Stimulated activated CD4-positive, alpha-beta T cell treated with anti-CD3 and anti-CD28 coated beads, Interleukin-2, amount 100 ng/mL, for 48 hours (primary cell): Measurements from ENCODE around the gene TMEM232.
"Not testable (repeated sequence)": the region's sequence is repeated elsewhere in the genome, so short reads cannot be mapped to it uniquely, and the experiment has no call there.

Experiments
- DNase-seq, 2 donors: peaks; one replicate each; pipeline ENCODE4 v3.0.0-alpha.2; 2020

TMEM232 gene

GRCh38 chr5:110705349-110705748 is 21.1 kb downstream of the TMEM232 start:
- no peak for DNase-seq

GRCh38 chr5:110703481-110703880 is 23.0 kb downstream of the TMEM232 start:
- no peak for DNase-seq

GRCh38 chr5:110702704-110703103 is 23.8 kb downstream of the TMEM232 start:
- DNase-seq = no peak

GRCh38 chr5:110702300-110702699 is 24.2 kb downstream of the TMEM232 start:
- DNase-seq = no peak

GRCh38 chr5:110692669-110693068 is 33.8 kb downstream of the TMEM232 start:
- DNase-seq = not testable (repeated sequence)

- DNase-seq = not testable (repeated sequence)
Measured at GRCh38 chr5:110690587-110690986, 35.9 kb downstream of the TMEM232 start.

- no peak for DNase-seq
Measured at GRCh38 chr5:110687485-110687884, 39.0 kb downstream of the TMEM232 start.

- DNase-seq = no peak
Measured at GRCh38 chr5:110686270-110686669, 40.2 kb downstream of the TMEM232 start.

- no peak for DNase-seq
Measured at GRCh38 chr5:110681953-110682352, 44.5 kb downstream of the TMEM232 start.

- no peak for DNase-seq
Measured at GRCh38 chr5:110681109-110681508, 45.4 kb downstream of the TMEM232 start.

GRCh38 chr5:110676554-110676953 is 49.9 kb downstream of the TMEM232 start:
- DNase-seq = not testable (repeated sequence)

- DNase-seq = no peak
Measured at GRCh38 chr5:110665184-110665726, 61.2 kb downstream of the TMEM232 start.

GRCh38 chr5:110663525-110663924 is 62.9 kb downstream of the TMEM232 start:
- no peak for DNase-seq

GRCh38 chr5:110658006-110658405 is 68.5 kb downstream of the TMEM232 start:
- DNase-seq = no peak

GRCh38 chr5:110653231-110653970 is 73.1 kb downstream of the TMEM232 start:
- no peak for DNase-seq

- DNase-seq = no peak
Measured at GRCh38 chr5:110651507-110651906, 75.0 kb downstream of the TMEM232 start.

- DNase-seq = no peak
Measured at GRCh38 chr5:110644357-110644756, 82.1 kb downstream of the TMEM232 start.

- DNase-seq = no peak
Measured at GRCh38 chr5:110638970-110639902, 87.2 kb downstream of the TMEM232 start.

- DNase-seq = no peak
Measured at GRCh38 chr5:110634475-110634874, 92.0 kb downstream of the TMEM232 start.

- no peak for DNase-seq
Measured at GRCh38 chr5:110631236-110631635, 95.2 kb downstream of the TMEM232 start.

- no peak for DNase-seq
Measured at GRCh38 chr5:110630350-110630749, 96.1 kb downstream of the TMEM232 start.

- DNase-seq = no peak
Measured at GRCh38 chr5:110625376-110625999, 101.0 kb downstream of the TMEM232 start.

- DNase-seq = no peak
Measured at GRCh38 chr5:110623874-110624273, 102.6 kb downstream of the TMEM232 start.
